ENCODE data around the gene HELB.

HELB gene

DNA sequence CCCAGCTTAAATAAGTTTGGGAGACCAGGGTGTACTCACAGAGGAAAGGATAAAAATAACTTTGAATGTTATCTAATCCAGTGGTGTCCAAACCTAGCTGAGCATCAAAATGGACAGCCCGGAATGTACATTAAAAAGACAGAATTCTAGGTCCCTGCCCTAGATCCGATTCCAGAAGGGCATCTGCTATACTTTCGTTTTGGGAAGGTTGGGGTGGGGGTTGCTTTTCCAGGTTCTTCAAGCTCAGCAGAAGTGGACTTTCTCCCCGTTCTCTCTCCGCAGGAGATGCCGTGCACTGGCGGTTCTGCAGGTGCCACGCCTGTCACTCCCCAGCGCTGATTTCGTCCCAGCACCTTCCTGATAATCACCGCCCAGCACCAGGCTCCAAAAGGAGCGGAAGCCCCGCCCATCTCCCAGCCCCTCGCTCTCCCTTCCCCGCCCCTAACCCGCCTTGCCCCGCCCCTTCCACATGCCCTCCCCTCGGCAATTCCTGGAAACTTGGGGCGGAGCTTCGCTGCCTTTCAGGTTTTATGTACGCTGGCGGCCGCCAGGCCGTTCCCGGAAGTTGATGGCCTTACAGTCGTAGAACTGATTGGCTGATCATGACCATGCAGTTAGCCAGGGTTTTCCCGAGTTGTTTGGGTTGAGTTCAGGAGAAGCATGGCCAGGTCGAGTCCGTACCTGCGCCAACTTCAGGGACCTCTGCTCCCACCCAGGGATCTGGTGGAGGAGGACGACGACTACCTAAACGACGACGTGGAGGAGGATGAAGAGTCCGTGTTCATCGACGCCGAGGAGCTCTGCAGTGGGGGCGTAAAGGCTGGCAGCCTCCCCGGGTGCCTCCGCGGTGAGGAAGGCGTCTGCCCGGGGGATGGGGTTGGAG, at the start of gene HELB:
Gene HELB (plus strand): TSS at position 550 of the 883 bp plus-strand sequence. CDS start 111 bp downstream, at position 661.
- TF ChIP-seq POU6F1 (CRISPR knock-in tag; IDR thresholded peaks at IDR 0.05; ENCODE audit: borderline replicate concordance, low read depth) = no peak
- no peak for TF ChIP-seq ZNF565 (CRISPR knock-in tag; conservative IDR thresholded peaks at IDR 0.05; ENCODE audit: low read depth)
- TF ChIP-seq ZFP30 (CRISPR knock-in tag; IDR thresholded peaks at IDR 0.05) = 0 out of 2 replicates have a peak, but pooled peaks have one; percentile 33
- TF ChIP-seq PPARA (CRISPR knock-in tag; IDR thresholded peaks at IDR 0.05; ENCODE audit: borderline replicate concordance) = no peak
- TF ChIP-seq CSDC2 (CRISPR knock-in tag; IDR thresholded peaks at IDR 0.05) = no peak
- peak; percentile 29; the same call in 1 of the 2 replicates for TF ChIP-seq ZNF8 (CRISPR knock-in tag; IDR thresholded peaks at IDR 0.05)
- peak; percentile 99 for ATAC-seq

GRCh38 chr12:66252771-66253170, 49.5 kb upstream of the HELB start:
- no peak for TF ChIP-seq ZFP30 (CRISPR knock-in tag; IDR thresholded peaks at IDR 0.05)
- no peak for TF ChIP-seq ARNTL (CRISPR knock-in tag; IDR thresholded peaks at IDR 0.05; ENCODE audit: borderline replicate concordance, low read depth)
- TF ChIP-seq RARB (CRISPR knock-in tag; IDR thresholded peaks at IDR 0.05) = no peak
- TF ChIP-seq, protein P1, sequence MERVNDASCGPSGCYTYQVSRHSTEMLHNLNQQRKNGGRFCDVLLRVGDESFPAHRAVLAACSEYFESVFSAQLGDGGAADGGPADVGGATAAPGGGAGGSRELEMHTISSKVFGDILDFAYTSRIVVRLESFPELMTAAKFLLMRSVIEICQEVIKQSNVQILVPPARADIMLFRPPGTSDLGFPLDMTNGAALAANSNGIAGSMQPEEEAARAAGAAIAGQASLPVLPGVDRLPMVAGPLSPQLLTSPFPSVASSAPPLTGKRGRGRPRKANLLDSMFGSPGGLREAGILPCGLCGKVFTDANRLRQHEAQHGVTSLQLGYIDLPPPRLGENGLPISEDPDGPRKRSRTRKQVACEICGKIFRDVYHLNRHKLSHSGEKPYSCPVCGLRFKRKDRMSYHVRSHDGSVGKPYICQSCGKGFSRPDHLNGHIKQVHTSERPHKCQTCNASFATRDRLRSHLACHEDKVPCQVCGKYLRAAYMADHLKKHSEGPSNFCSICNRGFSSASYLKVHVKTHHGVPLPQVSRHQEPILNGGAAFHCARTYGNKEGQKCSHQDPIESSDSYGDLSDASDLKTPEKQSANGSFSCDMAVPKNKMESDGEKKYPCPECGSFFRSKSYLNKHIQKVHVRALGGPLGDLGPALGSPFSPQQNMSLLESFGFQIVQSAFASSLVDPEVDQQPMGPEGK (CRISPR knock-in tag; IDR thresholded peaks at IDR 0.05; ENCODE audit: borderline replicate concordance) = no peak
- TF ChIP-seq ZFP3 (CRISPR knock-in tag; IDR thresholded peaks at IDR 0.05) = no peak
- TF ChIP-seq ZNF8 (CRISPR knock-in tag; IDR thresholded peaks at IDR 0.05) = no peak
- no peak for TF ChIP-seq GLIS3 (CRISPR knock-in tag; IDR thresholded peaks at IDR 0.05)
- no peak for TF ChIP-seq TOX (CRISPR knock-in tag; IDR thresholded peaks at IDR 0.05; ENCODE audit: borderline replicate concordance)
- TF ChIP-seq OSR1 (CRISPR knock-in tag; IDR thresholded peaks at IDR 0.05) = no peak
- TF ChIP-seq ZNF565 (CRISPR knock-in tag; conservative IDR thresholded peaks at IDR 0.05; ENCODE audit: low read depth) = no peak
- TF ChIP-seq, protein P2, sequence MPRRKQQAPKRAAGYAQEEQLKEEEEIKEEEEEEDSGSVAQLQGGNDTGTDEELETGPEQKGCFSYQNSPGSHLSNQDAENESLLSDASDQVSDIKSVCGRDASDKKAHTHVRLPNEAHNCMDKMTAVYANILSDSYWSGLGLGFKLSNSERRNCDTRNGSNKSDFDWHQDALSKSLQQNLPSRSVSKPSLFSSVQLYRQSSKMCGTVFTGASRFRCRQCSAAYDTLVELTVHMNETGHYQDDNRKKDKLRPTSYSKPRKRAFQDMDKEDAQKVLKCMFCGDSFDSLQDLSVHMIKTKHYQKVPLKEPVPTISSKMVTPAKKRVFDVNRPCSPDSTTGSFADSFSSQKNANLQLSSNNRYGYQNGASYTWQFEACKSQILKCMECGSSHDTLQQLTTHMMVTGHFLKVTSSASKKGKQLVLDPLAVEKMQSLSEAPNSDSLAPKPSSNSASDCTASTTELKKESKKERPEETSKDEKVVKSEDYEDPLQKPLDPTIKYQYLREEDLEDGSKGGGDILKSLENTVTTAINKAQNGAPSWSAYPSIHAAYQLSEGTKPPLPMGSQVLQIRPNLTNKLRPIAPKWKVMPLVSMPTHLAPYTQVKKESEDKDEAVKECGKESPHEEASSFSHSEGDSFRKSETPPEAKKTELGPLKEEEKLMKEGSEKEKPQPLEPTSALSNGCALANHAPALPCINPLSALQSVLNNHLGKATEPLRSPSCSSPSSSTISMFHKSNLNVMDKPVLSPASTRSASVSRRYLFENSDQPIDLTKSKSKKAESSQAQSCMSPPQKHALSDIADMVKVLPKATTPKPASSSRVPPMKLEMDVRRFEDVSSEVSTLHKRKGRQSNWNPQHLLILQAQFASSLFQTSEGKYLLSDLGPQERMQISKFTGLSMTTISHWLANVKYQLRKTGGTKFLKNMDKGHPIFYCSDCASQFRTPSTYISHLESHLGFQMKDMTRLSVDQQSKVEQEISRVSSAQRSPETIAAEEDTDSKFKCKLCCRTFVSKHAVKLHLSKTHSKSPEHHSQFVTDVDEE (CRISPR knock-in tag; IDR thresholded peaks at IDR 0.05) = no peak
- TF ChIP-seq PPARA (CRISPR knock-in tag; IDR thresholded peaks at IDR 0.05; ENCODE audit: borderline replicate concordance) = no peak
- TF ChIP-seq, protein P3, sequence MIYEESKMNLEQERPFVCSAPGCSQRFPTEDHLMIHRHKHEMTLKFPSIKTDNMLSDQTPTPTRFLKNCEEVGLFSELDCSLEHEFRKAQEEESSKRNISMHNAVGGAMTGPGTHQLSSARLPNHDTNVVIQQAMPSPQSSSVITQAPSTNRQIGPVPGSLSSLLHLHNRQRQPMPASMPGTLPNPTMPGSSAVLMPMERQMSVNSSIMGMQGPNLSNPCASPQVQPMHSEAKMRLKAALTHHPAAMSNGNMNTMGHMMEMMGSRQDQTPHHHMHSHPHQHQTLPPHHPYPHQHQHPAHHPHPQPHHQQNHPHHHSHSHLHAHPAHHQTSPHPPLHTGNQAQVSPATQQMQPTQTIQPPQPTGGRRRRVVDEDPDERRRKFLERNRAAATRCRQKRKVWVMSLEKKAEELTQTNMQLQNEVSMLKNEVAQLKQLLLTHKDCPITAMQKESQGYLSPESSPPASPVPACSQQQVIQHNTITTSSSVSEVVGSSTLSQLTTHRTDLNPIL (CRISPR knock-in tag; IDR thresholded peaks at IDR 0.05; ENCODE audit: low read depth) = no peak
- TF ChIP-seq CSDC2 (CRISPR knock-in tag; IDR thresholded peaks at IDR 0.05) = no peak
- ATAC-seq = no peak

GRCh38 chr12:66255737-66256136, 46.6 kb upstream of the HELB start:
- ATAC-seq = no peak
- TF ChIP-seq ZNF70 (CRISPR knock-in tag; IDR thresholded peaks at IDR 0.05) (no peak), GLIS3 (CRISPR knock-in tag; IDR thresholded peaks at IDR 0.05) (no peak), ESRRG (CRISPR knock-in tag; IDR thresholded peaks at IDR 0.05) (no peak), OSR1 (CRISPR knock-in tag; IDR thresholded peaks at IDR 0.05) (no peak), RARB (CRISPR knock-in tag; IDR thresholded peaks at IDR 0.05) (no peak), TOX (CRISPR knock-in tag; IDR thresholded peaks at IDR 0.05; ENCODE audit: borderline replicate concordance) (no peak), BACH2 (CRISPR knock-in tag; IDR thresholded peaks at IDR 0.05; ENCODE audit: borderline replicate concordance) (no peak), ZFP30 (CRISPR knock-in tag; IDR thresholded peaks at IDR 0.05) (no peak), ARNTL (CRISPR knock-in tag; IDR thresholded peaks at IDR 0.05; ENCODE audit: borderline replicate concordance, low read depth) (no peak), TCF4 (CRISPR knock-in tag; IDR thresholded peaks at IDR 0.05; ENCODE audit: borderline replicate concordance) (no peak), ZNF565 (CRISPR knock-in tag; conservative IDR thresholded peaks at IDR 0.05; ENCODE audit: low read depth) (no peak), ISL1 (CRISPR knock-in tag; IDR thresholded peaks at IDR 0.05) (no peak), PPARA (CRISPR knock-in tag; IDR thresholded peaks at IDR 0.05; ENCODE audit: borderline replicate concordance) (no peak), POU6F1 (CRISPR knock-in tag; IDR thresholded peaks at IDR 0.05; ENCODE audit: borderline replicate concordance, low read depth) (no peak)
- TF ChIP-seq, protein P4, sequence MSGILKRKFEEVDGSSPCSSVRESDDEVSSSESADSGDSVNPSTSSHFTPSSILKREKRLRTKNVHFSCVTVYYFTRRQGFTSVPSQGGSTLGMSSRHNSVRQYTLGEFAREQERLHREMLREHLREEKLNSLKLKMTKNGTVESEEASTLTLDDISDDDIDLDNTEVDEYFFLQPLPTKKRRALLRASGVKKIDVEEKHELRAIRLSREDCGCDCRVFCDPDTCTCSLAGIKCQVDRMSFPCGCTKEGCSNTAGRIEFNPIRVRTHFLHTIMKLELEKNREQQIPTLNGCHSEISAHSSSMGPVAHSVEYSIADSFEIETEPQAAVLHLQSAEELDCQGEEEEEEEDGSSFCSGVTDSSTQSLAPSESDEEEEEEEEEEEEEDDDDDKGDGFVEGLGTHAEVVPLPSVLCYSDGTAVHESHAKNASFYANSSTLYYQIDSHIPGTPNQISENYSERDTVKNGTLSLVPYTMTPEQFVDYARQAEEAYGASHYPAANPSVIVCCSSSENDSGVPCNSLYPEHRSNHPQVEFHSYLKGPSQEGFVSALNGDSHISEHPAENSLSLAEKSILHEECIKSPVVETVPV (CRISPR knock-in tag; IDR thresholded peaks at IDR 0.05) = no peak
- TF ChIP-seq, protein P1 (CRISPR knock-in tag; IDR thresholded peaks at IDR 0.05; ENCODE audit: borderline replicate concordance) = no peak

Measured in SK-N-SH treated with all-trans-retinoic acid at 6 μM for 48 hours (cell line).